B cell (primary cell): Measurements from ENCODE around the gene CD68. TPM values are rescaled to one million over a fixed set of nuclear protein-coding genes. Genes with fewer than 3 reads are reported as not detected.

Source experiments
- ATAC-seq: fragments of 200-7000 bp; cut with Tn5 transposase; one replicate; pipeline ENCODE4 v1.10.0; 2021; ENCODE audit warnings: low read depth, mild to moderate bottlenecking, moderate number of reproducible peaks, moderate library complexity
- CTCF ChIA-PET: fragments of 350-600 bp; sonication (Branson Sonifier 250); formaldehyde crosslinking; loops from one replicate; lab custom pipeline; 2021; ENCODE audit warnings: antibody characterized with exemption, inconsistent platforms; lab: Charles Lee
- POLR2A ChIA-PET: fragments of 350-600 bp; sonication (Branson Sonifier 250); formaldehyde crosslinking; loops from one replicate; lab custom pipeline; 2021; ENCODE audit warnings: antibody characterized with exemption; lab: Charles Lee
- DNase-seq: peaks from one replicate; pipeline ENCODE4 v3.0.0; 2013
- H2AFZ ChIP-seq: 2 replicates; pipeline ENCODE4 v1.6.1; 2012; ENCODE audit warnings: mild to moderate bottlenecking, low read depth, low read length; ENCODE audit not compliant: insufficient read depth, poor library complexity, severe bottlenecking
- H3K27ac ChIP-seq, 2 donors: 1 replicate in 1 of 2; 2 replicates in 1 of 2; pipeline ENCODE4 v1.5.1; 2012 to 2013; ENCODE audit warnings: low read length in 2 of 2, mild to moderate bottlenecking in 2 of 2, moderate library complexity in 1 of 2
- H3K27me3 ChIP-seq, 4 experiments: fragments of 200-600 bp in 1 of 4; sonication (generic) in 1 of 4; replicated peaks in 1 of 4; 1 replicate in 2 of 4; 2 replicates in 2 of 4; pipeline versions ENCODE4 v1.6.1 to v1.7.0; 2013 to 2016; ENCODE audit warnings: low read length in 3 of 4, mild to moderate bottlenecking in 2 of 4, mixed read lengths in 1 of 4, moderate library complexity in 1 of 4; ENCODE audit not compliant: insufficient read depth in 4 of 4, control insufficient read depth in 3 of 4; ENCODE audit errors: control extremely low read depth in 1 of 4
- H3K36me3 ChIP-seq, 2 experiments: replicated peaks in 1 of 2; 1 replicate in 1 of 2; 2 replicates in 1 of 2; pipeline versions ENCODE4 v1.6.1 to v1.7.1; 2013; ENCODE audit warnings: low read length in 1 of 2; ENCODE audit not compliant: insufficient read depth in 2 of 2, control insufficient read depth in 1 of 2; ENCODE audit errors: control extremely low read depth in 1 of 2, extremely low read depth in 1 of 2
- H3K4me1 ChIP-seq, 2 donors: fragments of 200-600 bp in 1 of 2; sonication (generic) in 1 of 2; 1 replicate in 1 of 2; 2 replicates in 1 of 2; pipeline versions ENCODE4 v1.5.1 to v1.6.1; 2013 to 2017; ENCODE audit warnings: low read length in 2 of 2; ENCODE audit not compliant: control insufficient read depth in 2 of 2, insufficient read depth in 2 of 2
- H3K4me2 ChIP-seq: replicated peaks from 2 replicates; pipeline ENCODE3; 2012; ENCODE audit warnings: mild to moderate bottlenecking, low read depth, low read length; ENCODE audit not compliant: poor library complexity, severe bottlenecking
- H3K4me3 ChIP-seq, 5 experiments: fragments of 200-600 bp in 1 of 5; sonication (generic) in 1 of 5; 1 replicate in 3 of 5; 2 replicates in 2 of 5; pipeline versions ENCODE4 v1.5.1 to v1.7.0; 2011 to 2016; ENCODE audit warnings: low read length in 4 of 5, mild to moderate bottlenecking in 4 of 5, low read depth in 2 of 5, control low read depth in 1 of 5, moderate library complexity in 1 of 5; ENCODE audit not compliant: insufficient read depth in 1 of 5; ENCODE audit errors: control extremely low read depth in 1 of 5, extremely low read depth in 1 of 5
- H3K79me2 ChIP-seq: fragments of 200-600 bp; sonication (generic); one replicate; pipeline ENCODE4 v1.6.0; 2016; ENCODE audit warnings: low read length; ENCODE audit not compliant: control insufficient read depth, insufficient read depth
- H3K9ac ChIP-seq: fragments of 200-600 bp; sonication (generic); 2 replicates; pipeline ENCODE4 v1.6.1; 2017; ENCODE audit warnings: mild to moderate bottlenecking, low read length, moderate library complexity
- H3K9me3 ChIP-seq, 3 donors: one replicate each; pipeline versions ENCODE4 v1.6.1 to v1.7.1; 2013; ENCODE audit warnings: low read length in 2 of 3; ENCODE audit not compliant: control insufficient read depth in 2 of 3, insufficient read depth in 1 of 3; ENCODE audit errors: control extremely low read depth in 1 of 3
- H4K20me1 ChIP-seq: 2 replicates; pipeline ENCODE4 v1.6.0; 2012; ENCODE audit warnings: mild to moderate bottlenecking, low read length; ENCODE audit not compliant: insufficient read depth, control insufficient read depth, poor library complexity, severe bottlenecking
- H3K27ac Mint-ChIP-seq: one replicate; pipeline ENCODE4 v1.8.0; 2021; ENCODE audit warnings: mixed read lengths
- H3K27me3 Mint-ChIP-seq: one replicate; pipeline ENCODE4 v1.8.0; 2021; ENCODE audit warnings: mixed read lengths
- H3K4me1 Mint-ChIP-seq: one replicate; pipeline ENCODE4 v1.8.0; 2021; ENCODE audit warnings: mixed read lengths
- H3K4me3 Mint-ChIP-seq: one replicate; pipeline ENCODE4 v1.8.0; 2021; ENCODE audit warnings: mixed read lengths
- H3K9me3 Mint-ChIP-seq: one replicate; pipeline ENCODE4 v1.8.0; 2022; ENCODE audit warnings: mixed read lengths; ENCODE audit not compliant: insufficient read depth
- CTCF ChIP-seq: fragments of 200-600 bp; IDR thresholded peaks from one replicate; pipeline ENCODE4 v1.8.0; 2022; ENCODE audit warnings: antibody characterized with exemption, mild to moderate bottlenecking
- EZH2 ChIP-seq: IDR thresholded peaks from 2 replicates; pipeline ENCODE4 v1.6.1; 2012; ENCODE audit warnings: borderline replicate concordance, low read depth, mild to moderate bottlenecking, moderate library complexity, low read length; ENCODE audit not compliant: insufficient read depth, poor library complexity, severe bottlenecking
- WGBS: methylation state at CpG from one replicate; pipeline ENCODE4 v1.1.5; 2013; ENCODE audit warnings: missing lambda C conversion rate; ENCODE audit not compliant: insufficient coverage; 5-methylcytosine and 5-hydroxymethylcytosine counted together
- intact Hi-C: fragments of 100-400 bp; cut with micrococcal nuclease; formaldehyde crosslinking; loops from one replicate; pipeline ENCODE4 v1.10.0; 2022
- polyA plus RNA-seq: library from polyadenylated mRNA; depleted of rRNA; stranded (reverse); fragments of >200 nt; gene quantifications from 2 replicates; pipeline ENCODE4 v1.2.3, GENCODE V29; 2012
- total RNA-seq, 2 donors: library from RNA; stranded (reverse); fragments of 120-200 nt in 1 of 2; gene quantifications; 1 replicate in 1 of 2; 2 replicates in 1 of 2; pipeline versions ENCODE4 v1.2.3 to v1.2.4, GENCODE V29; 2013 to 2022

CD68 gene
- total and polyA plus RNA-seq, 2 donors (not counting 1 experiment from before 2014, with no cell fraction given), result 3.9 to 12.9 TPM

DNA sequence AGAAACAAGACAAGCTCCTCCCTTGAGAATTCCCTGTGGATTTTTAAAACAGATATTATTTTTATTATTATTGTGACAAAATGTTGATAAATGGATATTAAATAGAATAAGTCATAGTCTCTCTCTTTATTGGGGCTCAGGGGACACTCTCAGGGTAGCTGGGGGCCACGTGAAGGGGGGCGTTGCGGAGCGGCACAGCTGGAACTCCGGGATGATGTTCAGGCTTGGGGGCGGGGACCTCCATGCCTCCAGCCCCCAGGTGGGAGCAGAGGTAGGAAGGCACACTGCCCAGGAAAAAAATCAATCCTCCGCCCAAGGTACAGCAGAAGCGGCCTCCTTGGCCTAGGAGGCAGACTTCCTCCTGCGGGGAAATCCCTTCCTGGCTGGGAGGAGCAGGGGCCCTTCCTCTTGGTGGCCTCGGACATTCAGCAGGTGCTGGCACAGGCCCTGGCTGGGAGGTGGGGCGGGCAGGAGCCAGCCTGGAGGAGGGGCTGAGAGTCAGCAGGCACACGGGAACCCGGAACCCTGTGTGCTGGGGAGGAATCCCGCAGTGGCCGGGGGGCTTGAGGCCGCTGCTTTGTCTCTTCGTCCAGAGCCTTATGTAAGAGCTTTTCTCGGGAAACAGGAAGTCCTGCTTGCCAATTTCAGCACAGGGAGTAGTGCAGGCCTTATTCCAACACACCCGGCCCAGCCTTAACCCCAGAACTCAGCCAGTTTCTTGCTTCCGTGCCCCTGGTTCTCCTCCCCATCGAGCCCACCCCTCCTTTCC, 21.5 kb upstream of the CD68 start:
- peak overlapping the region; percentile 97 for H3K4me3 Mint-ChIP-seq
- peak overlapping the region; percentile 96 for H3K4me2 ChIP-seq
- H3K4me3 ChIP-seq, result peak overlapping the region; percentile 53 to 74 (median 60)
- peak overlapping the region; percentile 92 for H2AFZ ChIP-seq
- H3K4me1 Mint-ChIP-seq, result peaks cover 69% of the 10 kb centered on the region
- H3K9me3 ChIP-seq, result no peaks in the 10 kb centered on the region
- ChIA-PET POLR2A (interaction anchor here (0.8 to 4.3 kb wide), 4 partner anchors 8 to 222 kb away, joined by 3 to 32 read pairs (median 6); partner anchors contain the start of gene ACAP1), CTCF (interaction anchor here (0.8 to 25.0 kb wide), 8 partner anchors 11 to 512 kb away, joined by 3 to 666 read pairs (median 6); partner anchors contain the start of genes MPDU1, TMEM102 and TNFSF12)
- DNase-seq, result peak; percentile 79
- 11% methylated on average over 20 of the region's 21 CpGs for WGBS
- peak; percentile 25 for ATAC-seq
- H3K27me3 Mint-ChIP-seq, result no peaks in the 10 kb centered on the region
- H3K27ac ChIP-seq, result peak overlapping the region; percentile 97
- H3K79me2 ChIP-seq, result peaks cover 24% of the 10 kb centered on the region
- H3K27ac Mint-ChIP-seq, result peak overlapping the region; percentile 98
- H3K36me3 ChIP-seq, result peaks cover 0 to 3% of the 10 kb centered on the region in 2 experiments
- intact Hi-C loops, result no loop called here
- no peaks in the 10 kb centered on the region for H3K9me3 Mint-ChIP-seq
- peak overlapping the region; percentile 78 for H3K9ac ChIP-seq
- peaks cover 51 to 65% of the 10 kb centered on the region in 2 donors for H3K4me1 ChIP-seq
- H3K27me3 ChIP-seq, result no peaks in the 10 kb centered on the region
- peaks cover 8% of the 10 kb centered on the region for H4K20me1 ChIP-seq
- no peak for TF ChIP-seq EZH2
- TF ChIP-seq CTCF, result no peak
